ENCODE results near the gene EVI5L.

Gene EVI5L

DNA sequence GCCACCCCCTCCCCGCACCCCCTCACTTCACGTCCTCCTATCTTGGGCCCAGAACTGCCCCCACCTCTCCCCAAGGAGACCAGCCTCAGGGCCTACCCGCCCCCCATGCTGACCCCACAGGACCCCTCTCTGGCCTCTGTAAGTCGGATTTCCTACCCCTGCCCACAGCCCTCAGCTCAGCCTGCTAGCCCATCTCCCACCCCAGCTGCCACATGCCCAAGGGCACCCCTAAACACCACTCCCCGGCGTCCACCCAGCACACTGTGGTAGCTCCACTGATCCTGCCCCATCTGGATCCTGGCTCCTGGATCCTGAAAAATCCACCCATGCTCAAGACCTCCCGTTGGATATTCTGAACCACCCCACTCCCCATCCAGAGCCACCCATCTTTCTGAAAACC is 805 bp downstream of the EVI5L start:
- DNase-seq (ENCODE audit: low spot score) = no peak
- Histone ChIP-seq H3K36me3 (ENCODE audit: low read depth) (no peaks in the 10 kb centered on the region), H3K4me3 (ENCODE audit: severe bottlenecking) (peak overlapping the region; percentile 84), H3K27ac (ENCODE audit: poor library complexity, severe bottlenecking) (peak overlapping the region; percentile 88), H3K27me3 (ENCODE audit: insufficient read depth, poor library complexity, severe bottlenecking) (no peaks in the 10 kb centered on the region), H3K4me1 (ENCODE audit: insufficient read depth, poor library complexity, severe bottlenecking) (peaks cover 20% of the 10 kb centered on the region), H3K9me3 (ENCODE audit: severe bottlenecking) (no peaks in the 10 kb centered on the region)
- TF ChIP-seq, protein P1, sequence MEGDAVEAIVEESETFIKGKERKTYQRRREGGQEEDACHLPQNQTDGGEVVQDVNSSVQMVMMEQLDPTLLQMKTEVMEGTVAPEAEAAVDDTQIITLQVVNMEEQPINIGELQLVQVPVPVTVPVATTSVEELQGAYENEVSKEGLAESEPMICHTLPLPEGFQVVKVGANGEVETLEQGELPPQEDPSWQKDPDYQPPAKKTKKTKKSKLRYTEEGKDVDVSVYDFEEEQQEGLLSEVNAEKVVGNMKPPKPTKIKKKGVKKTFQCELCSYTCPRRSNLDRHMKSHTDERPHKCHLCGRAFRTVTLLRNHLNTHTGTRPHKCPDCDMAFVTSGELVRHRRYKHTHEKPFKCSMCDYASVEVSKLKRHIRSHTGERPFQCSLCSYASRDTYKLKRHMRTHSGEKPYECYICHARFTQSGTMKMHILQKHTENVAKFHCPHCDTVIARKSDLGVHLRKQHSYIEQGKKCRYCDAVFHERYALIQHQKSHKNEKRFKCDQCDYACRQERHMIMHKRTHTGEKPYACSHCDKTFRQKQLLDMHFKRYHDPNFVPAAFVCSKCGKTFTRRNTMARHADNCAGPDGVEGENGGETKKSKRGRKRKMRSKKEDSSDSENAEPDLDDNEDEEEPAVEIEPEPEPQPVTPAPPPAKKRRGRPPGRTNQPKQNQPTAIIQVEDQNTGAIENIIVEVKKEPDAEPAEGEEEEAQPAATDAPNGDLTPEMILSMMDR (IDR thresholded peaks at IDR 0.05; ENCODE audit: poor library complexity, severe bottlenecking) = no peak
- ATAC-seq (ENCODE audit: low read depth) = no peak

- no peak for DNase-seq (ENCODE audit: low spot score)
- Histone ChIP-seq H3K9me3 (ENCODE audit: severe bottlenecking) (no peaks in the 10 kb centered on the region), H3K27ac (ENCODE audit: poor library complexity, severe bottlenecking) (peak overlapping the region; percentile 88), H3K27me3 (ENCODE audit: insufficient read depth, poor library complexity, severe bottlenecking) (no peaks in the 10 kb centered on the region), H3K36me3 (ENCODE audit: low read depth) (no peaks in the 10 kb centered on the region), H3K4me3 (ENCODE audit: severe bottlenecking) (no peak overlapping the region), H3K4me1 (ENCODE audit: insufficient read depth, poor library complexity, severe bottlenecking) (peaks cover 20% of the 10 kb centered on the region)
- no peak for ATAC-seq (ENCODE audit: low read depth)
- TF ChIP-seq, protein P1 (IDR thresholded peaks at IDR 0.05; ENCODE audit: poor library complexity, severe bottlenecking) = peak; percentile 50
These were observed 1.4 kb downstream of the EVI5L start for GRCh38 chr19:7831452-7831851.

DNA sequence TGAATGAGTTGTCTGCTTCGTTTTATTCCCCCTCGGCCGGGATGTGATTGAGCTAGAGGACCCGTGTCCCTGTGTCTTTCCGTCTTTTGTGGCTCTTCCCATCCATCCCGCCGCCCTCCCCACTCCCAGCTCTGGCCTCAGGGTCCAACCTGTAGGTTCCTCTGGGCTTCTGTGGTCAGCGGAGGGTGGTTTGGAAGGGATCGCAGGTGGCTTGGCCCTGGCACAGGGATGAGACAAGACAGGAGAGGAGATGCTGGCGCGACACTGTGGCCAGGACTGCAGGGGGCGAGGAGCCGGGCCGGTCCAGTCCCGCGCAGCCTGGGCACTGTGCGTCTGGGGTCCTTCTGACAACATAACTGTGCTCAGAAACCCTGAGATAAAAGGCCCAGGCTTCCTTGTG is 2.0 kb downstream of the EVI5L start:
- Histone ChIP-seq H3K27ac (ENCODE audit: poor library complexity, severe bottlenecking) (peak overlapping the region; percentile 88), H3K27me3 (ENCODE audit: insufficient read depth, poor library complexity, severe bottlenecking) (no peaks in the 10 kb centered on the region), H3K4me1 (ENCODE audit: insufficient read depth, poor library complexity, severe bottlenecking) (peaks cover 20% of the 10 kb centered on the region), H3K4me3 (ENCODE audit: severe bottlenecking) (no peak overlapping the region), H3K36me3 (ENCODE audit: low read depth) (no peaks in the 10 kb centered on the region), H3K9me3 (ENCODE audit: severe bottlenecking) (no peaks in the 10 kb centered on the region)
- ATAC-seq (ENCODE audit: low read depth) = no peak
- DNase-seq (ENCODE audit: low spot score) = no peak
- TF ChIP-seq, protein P1 (IDR thresholded peaks at IDR 0.05; ENCODE audit: poor library complexity, severe bottlenecking) = no peak

DNA sequence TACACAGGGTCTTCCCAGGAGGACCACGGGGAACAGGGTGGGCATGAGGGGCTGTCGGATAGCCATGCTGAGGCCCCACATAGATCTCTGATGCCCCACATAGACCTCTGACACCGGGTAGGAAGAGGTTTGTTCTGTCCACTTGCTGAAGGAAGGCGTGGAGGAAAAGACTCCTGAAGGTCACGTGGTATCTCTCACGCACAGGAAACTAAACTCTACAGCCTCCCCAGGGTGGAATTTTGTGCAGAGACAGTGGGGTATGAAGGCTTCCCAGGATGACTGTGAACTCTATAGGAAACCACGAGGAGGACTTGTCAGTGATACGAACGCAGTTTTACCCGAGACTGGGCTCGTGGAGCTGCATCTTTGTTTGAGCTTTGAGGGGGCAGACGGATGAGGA is 2.8 kb downstream of the EVI5L start:
- DNase-seq (ENCODE audit: low spot score) (no peak), ATAC-seq (ENCODE audit: low read depth) (no peak)
- H3K4me3 ChIP-seq (ENCODE audit: severe bottlenecking) = no peak overlapping the region
- no peaks in the 10 kb centered on the region for H3K9me3 ChIP-seq (ENCODE audit: severe bottlenecking)
- H3K4me1 ChIP-seq (ENCODE audit: insufficient read depth, poor library complexity, severe bottlenecking) = peaks cover 25% of the 10 kb centered on the region
- H3K27ac ChIP-seq (ENCODE audit: poor library complexity, severe bottlenecking) = peak overlapping the region; percentile 88
- TF ChIP-seq, protein P1 (IDR thresholded peaks at IDR 0.05; ENCODE audit: poor library complexity, severe bottlenecking) = no peak
- no peaks in the 10 kb centered on the region for H3K27me3 ChIP-seq (ENCODE audit: insufficient read depth, poor library complexity, severe bottlenecking)
- no peaks in the 10 kb centered on the region for H3K36me3 ChIP-seq (ENCODE audit: low read depth)

- H3K36me3 ChIP-seq (ENCODE audit: low read depth) = no peaks in the 10 kb centered on the region
- no peaks in the 10 kb centered on the region for H3K9me3 ChIP-seq (ENCODE audit: severe bottlenecking)
- peak overlapping the region; percentile 88 for H3K27ac ChIP-seq (ENCODE audit: poor library complexity, severe bottlenecking)
- TF ChIP-seq, protein P1 (IDR thresholded peaks at IDR 0.05; ENCODE audit: poor library complexity, severe bottlenecking) = no peak
- H3K27me3 ChIP-seq (ENCODE audit: insufficient read depth, poor library complexity, severe bottlenecking) = no peaks in the 10 kb centered on the region
- peaks cover 30% of the 10 kb centered on the region for H3K4me1 ChIP-seq (ENCODE audit: insufficient read depth, poor library complexity, severe bottlenecking)
- peak; percentile 96 for DNase-seq (ENCODE audit: low spot score)
- peak; percentile 55 for ATAC-seq (ENCODE audit: low read depth)
- no peak overlapping the region for H3K4me3 ChIP-seq (ENCODE audit: severe bottlenecking)
These were observed 3.4 kb downstream of the EVI5L start for GRCh38 chr19:7833225-7834099.
